Measurements from ENCODE around the gene MYO1A.

DNA sequence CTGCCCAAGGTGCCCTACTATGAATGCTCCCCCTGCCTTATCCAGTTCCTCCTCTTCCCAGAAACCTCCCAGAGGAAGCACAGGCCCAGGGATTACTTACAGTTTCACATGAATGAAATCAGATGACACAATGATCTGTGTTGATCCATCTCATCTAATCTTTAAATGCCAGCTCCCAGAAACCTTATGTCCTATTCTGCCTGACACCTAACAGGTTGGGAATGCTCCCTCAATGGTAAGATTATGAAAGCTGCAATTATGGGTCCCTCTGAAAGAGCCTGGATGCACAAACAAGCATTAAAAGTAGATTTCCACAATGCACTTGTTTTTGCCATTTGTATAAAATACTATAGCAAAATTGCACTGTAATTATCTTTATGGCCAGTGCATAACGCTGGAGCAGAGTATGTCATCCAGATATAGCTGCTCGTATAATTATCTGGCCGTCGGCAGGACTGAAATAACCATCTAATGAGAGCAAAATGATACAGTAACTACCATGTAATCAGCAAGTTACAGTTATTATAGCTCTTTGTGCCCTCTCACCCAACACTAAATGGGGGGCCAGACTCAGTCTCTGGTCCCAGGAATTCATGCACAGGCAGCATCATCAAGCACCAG is 39.2 kb downstream of the MYO1A start:
- TF ChIP-seq, protein P1, sequence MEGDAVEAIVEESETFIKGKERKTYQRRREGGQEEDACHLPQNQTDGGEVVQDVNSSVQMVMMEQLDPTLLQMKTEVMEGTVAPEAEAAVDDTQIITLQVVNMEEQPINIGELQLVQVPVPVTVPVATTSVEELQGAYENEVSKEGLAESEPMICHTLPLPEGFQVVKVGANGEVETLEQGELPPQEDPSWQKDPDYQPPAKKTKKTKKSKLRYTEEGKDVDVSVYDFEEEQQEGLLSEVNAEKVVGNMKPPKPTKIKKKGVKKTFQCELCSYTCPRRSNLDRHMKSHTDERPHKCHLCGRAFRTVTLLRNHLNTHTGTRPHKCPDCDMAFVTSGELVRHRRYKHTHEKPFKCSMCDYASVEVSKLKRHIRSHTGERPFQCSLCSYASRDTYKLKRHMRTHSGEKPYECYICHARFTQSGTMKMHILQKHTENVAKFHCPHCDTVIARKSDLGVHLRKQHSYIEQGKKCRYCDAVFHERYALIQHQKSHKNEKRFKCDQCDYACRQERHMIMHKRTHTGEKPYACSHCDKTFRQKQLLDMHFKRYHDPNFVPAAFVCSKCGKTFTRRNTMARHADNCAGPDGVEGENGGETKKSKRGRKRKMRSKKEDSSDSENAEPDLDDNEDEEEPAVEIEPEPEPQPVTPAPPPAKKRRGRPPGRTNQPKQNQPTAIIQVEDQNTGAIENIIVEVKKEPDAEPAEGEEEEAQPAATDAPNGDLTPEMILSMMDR (IDR thresholded peaks at IDR 0.05; ENCODE audit: low read depth, low read length): no peak
- TF ChIP-seq EZH2phosphoT487 (IDR thresholded peaks at IDR 0.05; ENCODE audit: low read depth): no peak
